GM21786 (cell line): ENCODE data around the gene DYNLT4.
A peak's percentile ranks its signal among the peaks of the same experiment; 100 is the strongest.

Experiments used
- ATAC-seq: cut with Tn5 transposase; IDR thresholded peaks from one replicate; pipeline ENCODE4 v1.9.1; 2021; ENCODE audit not compliant: unreplicated experiment

The DYNLT4 gene

GRCh38 chr1:44790968-44791801 is 16.0 kb downstream of the DYNLT4 start:
- ATAC-seq, result no peak

GRCh38 chr1:44788120-44788860 is 18.9 kb downstream of the DYNLT4 start, which contains the start of gene BEST4:
Gene BEST4 (minus strand): TSS chr1:44788170. CDS start chr1:44787705, 465 bp downstream.
- ATAC-seq, result no peak

- no peak for ATAC-seq
Observed at GRCh38 chr1:44787506-44787905, 19.6 kb downstream of the DYNLT4 start.

GRCh38 chr1:44786841-44787426 is 20.2 kb downstream of the DYNLT4 start:
- no peak for ATAC-seq

- no peak for ATAC-seq
Observed at GRCh38 chr1:44786138-44786840, 20.9 kb downstream of the DYNLT4 start.

- no peak for ATAC-seq
Observed at GRCh38 chr1:44785501-44786137, 21.5 kb downstream of the DYNLT4 start.

- no peak for ATAC-seq
Observed at GRCh38 chr1:44785029-44785380, 22.1 kb downstream of the DYNLT4 start.

GRCh38 chr1:44784094-44785028 is 22.8 kb downstream of the DYNLT4 start:
- no peak for ATAC-seq

- ATAC-seq, result no peak
Observed at GRCh38 chr1:44783697-44784093, 23.5 kb downstream of the DYNLT4 start.

- ATAC-seq, result no peak
Observed at GRCh38 chr1:44780583-44781121, 26.5 kb downstream of the DYNLT4 start.

- ATAC-seq, result no peak
Observed at GRCh38 chr1:44778705-44779576, 28.2 kb downstream of the DYNLT4 start.

- no peak for ATAC-seq
Observed at GRCh38 chr1:44777969-44778635, 29.0 kb downstream of the DYNLT4 start.

- ATAC-seq, result no peak
Observed at GRCh38 chr1:44777547-44777946, 29.6 kb downstream of the DYNLT4 start.

- no peak for ATAC-seq
Observed at GRCh38 chr1:44776730-44777068, 30.5 kb downstream of the DYNLT4 start.

GRCh38 chr1:44775930-44776729 is 31.0 kb downstream of the DYNLT4 start:
- no peak for ATAC-seq

GRCh38 chr1:44775078-44775929 is 31.8 kb downstream of the DYNLT4 start, which contains the start of gene RPS8:
Gene RPS8 (plus strand): TSS chr1:44775540. CDS start chr1:44775597, 57 bp downstream.
- ATAC-seq, result peak; percentile 67
